MM.1S (cell line): ENCODE data around the gene SAMSN1.

Experiments used
- CTCF ChIP-seq: fragments of 300-600 bp; sonication (generic); IDR thresholded peaks from 2 replicates; pipeline ENCODE4 v1.5.1; 2016; ENCODE audit warnings: antibody characterized with exemption, low read length, mixed read lengths
- EZH2 ChIP-seq: fragments of 300-600 bp; sonication (generic); optimal IDR thresholded peaks from 2 replicates; pipeline ENCODE3; 2017; ENCODE audit warnings: low read depth, mild to moderate bottlenecking, antibody characterized with exemption, low read length, mixed read lengths

GRCh38 chr21:14531757-14532316, 14.3 kb downstream of the SAMSN1 start:
- no peak for TF ChIP-seq CTCF
- no peak for TF ChIP-seq EZH2
